ENCODE measurements around the gene ABHD16A. TPM values are rescaled to one million over a fixed set of nuclear protein-coding genes. Genes with fewer than 3 reads are reported as not detected.

ABHD16A gene
- total and polyA plus RNA-seq, 10 of the 15 experiments (the other 5 are each of a cell fraction or from before 2014, with no cell fraction given), result 7.5 to 43.0 (median 32.9) TPM

GRCh38 chr6:31712296-31712695 is 9.2 kb upstream of the ABHD16A start:
- ChIA-PET RAD21 (ENCODE audit: unreplicated experiment) (interaction anchor here (1.2 kb wide), 1 partner anchor 32 kb away, joined by 4 read pairs; the partner anchor contains the start of gene LY6G5C), POLR2A (interaction anchor here (1.0 to 1.1 kb wide), 2 partner anchors 9 kb away, joined by 3 read pairs; partner anchors contain the start of genes ABHD16A and LY6G6C), SMC1A (ENCODE audit: uncharacterized antibody, unreplicated experiment) (no interaction called here), CTCF (interaction anchor here (0.7 to 2.9 kb wide), 4 partner anchors 9 to 57 kb away, joined by 3 to 14 read pairs (median 5); partner anchors contain the start of gene ABHD16A)
- no peaks in the 10 kb centered on the region for H3K79me2 ChIP-seq (ENCODE audit: control insufficient read depth, insufficient read depth, low read length)
- no peak overlapping the region for H3K4me3 ChIP-seq
- H3K27ac ChIP-seq (ENCODE audit: control insufficient read depth, insufficient read depth), result no peak overlapping the region
- H3K4me2 ChIP-seq (ENCODE audit: control insufficient read depth, insufficient read depth), result no peak overlapping the region
- no peaks in the 10 kb centered on the region for H4K20me1 ChIP-seq (ENCODE audit: control insufficient read depth, insufficient read depth)
- no peaks in the 10 kb centered on the region for H3K36me3 ChIP-seq (ENCODE audit: control insufficient read depth in 2 of 2, insufficient read depth in 2 of 2, low read length in 1 of 2)
- FAIRE-seq, result no peak
- H2AFZ ChIP-seq (ENCODE audit: control insufficient read depth, low read depth, low read length), result no peak overlapping the region
- no peaks in the 10 kb centered on the region for H3K9me3 ChIP-seq (replicated peaks; ENCODE audit: control insufficient read depth, insufficient read depth, low read length)
- no peaks in the 10 kb centered on the region for H3K4me1 ChIP-seq (ENCODE audit: control insufficient read depth, insufficient read depth, low read length)
- H3K27me3 ChIP-seq (replicated peaks in 1 of 2; ENCODE audit: control insufficient read depth in 2 of 2, insufficient read depth in 2 of 2, low read length in 1 of 2), result peaks cover 0 to 2% of the 10 kb centered on the region in 2 experiments; a peak in 3 of 4 replicates
- BruUV-seq (replicated peaks), result no TSS peak
- intact Hi-C loops (cut with micrococcal nuclease; ENCODE audit: unreplicated experiment) (no loop called here), in situ Hi-C loops (cut with MboI) (no loop called here)
- H3K9ac ChIP-seq (ENCODE audit: control insufficient read depth, insufficient read depth, low read length), result no peak overlapping the region
- ATAC-seq, result peak; percentile 81
- WGBS (ENCODE audit: insufficient coverage, insufficient replicate concordance, low lambda C conversion rate, missing lambda C conversion rate), result 20% methylated on average over 8 of the region's 8 CpGs
- DNase-seq (ENCODE audit: low read depth, low spot score), result no peak
- no peak for TF ChIP-seq SKIL (IDR thresholded peaks at IDR 0.05; ENCODE audit: low read depth, poor library complexity, severe bottlenecking)
- TF ChIP-seq, protein P1, sequence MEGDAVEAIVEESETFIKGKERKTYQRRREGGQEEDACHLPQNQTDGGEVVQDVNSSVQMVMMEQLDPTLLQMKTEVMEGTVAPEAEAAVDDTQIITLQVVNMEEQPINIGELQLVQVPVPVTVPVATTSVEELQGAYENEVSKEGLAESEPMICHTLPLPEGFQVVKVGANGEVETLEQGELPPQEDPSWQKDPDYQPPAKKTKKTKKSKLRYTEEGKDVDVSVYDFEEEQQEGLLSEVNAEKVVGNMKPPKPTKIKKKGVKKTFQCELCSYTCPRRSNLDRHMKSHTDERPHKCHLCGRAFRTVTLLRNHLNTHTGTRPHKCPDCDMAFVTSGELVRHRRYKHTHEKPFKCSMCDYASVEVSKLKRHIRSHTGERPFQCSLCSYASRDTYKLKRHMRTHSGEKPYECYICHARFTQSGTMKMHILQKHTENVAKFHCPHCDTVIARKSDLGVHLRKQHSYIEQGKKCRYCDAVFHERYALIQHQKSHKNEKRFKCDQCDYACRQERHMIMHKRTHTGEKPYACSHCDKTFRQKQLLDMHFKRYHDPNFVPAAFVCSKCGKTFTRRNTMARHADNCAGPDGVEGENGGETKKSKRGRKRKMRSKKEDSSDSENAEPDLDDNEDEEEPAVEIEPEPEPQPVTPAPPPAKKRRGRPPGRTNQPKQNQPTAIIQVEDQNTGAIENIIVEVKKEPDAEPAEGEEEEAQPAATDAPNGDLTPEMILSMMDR (IDR thresholded peaks at IDR 0.05 in 2 of 3, conservative IDR thresholded peaks at IDR 0.05 in 1 of 3; ENCODE audit: control insufficient read depth in 2 of 3, extremely low read depth in 1 of 3, insufficient read depth in 1 of 3, low read depth in 3 of 3, low read length in 3 of 3), result peak; percentile 7 to 10 (median 9); a peak in 2 of 6 replicates
